ENCODE results near the gene GTF3A. TPM values are rescaled to one million over a fixed set of nuclear protein-coding genes. Genes with fewer than 3 reads are reported as not detected.

GTF3A gene
- total RNA-seq, 1 experiment from 2014 or later, result 102 TPM

- no TSS peak for BruUV-seq (replicated peaks)
- TF ChIP-seq FOSL1 (IDR thresholded peaks at IDR 0.05; ENCODE audit: low read depth) (no peak), ZFX (IDR thresholded peaks at IDR 0.05) (no peak), ZNF274 (IDR thresholded peaks at IDR 0.05; ENCODE audit: low read depth, low read length) (no peak), ZBTB33 (IDR thresholded peaks at IDR 0.05; ENCODE audit: extremely low read depth, insufficient replicate concordance, low read length) (no peak), POLR2AphosphoS5 (IDR thresholded peaks at IDR 0.05; ENCODE audit: low read depth, low read length) (no peak), EGR1 (IDR thresholded peaks at IDR 0.05; ENCODE audit: low read depth) (no peak), REST (IDR thresholded peaks at IDR 0.05; ENCODE audit: low read depth) (no peak)
- no peaks in the 10 kb centered on the region for H3K9me2 ChIP-seq (ENCODE audit: insufficient read depth)
Observed at GRCh38 chr13:27411341-27411740, 13.1 kb upstream of the GTF3A start.

More at GRCh38 chr13:27411341-27411740, 13.1 kb upstream of the GTF3A start:
- H3K9ac ChIP-seq (ENCODE audit: low read length), result no peak overlapping the region
- H3K4me1 ChIP-seq (ENCODE audit: control insufficient read depth in 1 of 2, insufficient read depth in 2 of 2, low read length in 2 of 2), result peaks cover 0 to 4% of the 10 kb centered on the region in 2 experiments; a peak in 2 of 4 replicates
- ChIA-PET CTCF (interaction anchor here (0.6 to 2.6 kb wide), 2 partner anchors 122 to 415 kb away, joined by 3 to 6 read pairs; no protein-coding TSS in a partner anchor), RAD21 (ENCODE audit: low non-redundant PET in 1 of 2, low total read pairs in 2 of 2, uncharacterized antibody in 2 of 2, unreplicated experiment in 2 of 2) (no interaction called here), POLR2A (no interaction called here)
- no peak overlapping the region for H3K4me2 ChIP-seq (ENCODE audit: low read length)
- H4K20me1 ChIP-seq (ENCODE audit: insufficient read depth), result no peaks in the 10 kb centered on the region
- no peaks in the 10 kb centered on the region for H3K36me3 ChIP-seq (ENCODE audit: control insufficient read depth in 1 of 2, insufficient read depth in 2 of 2, low read length in 2 of 2)
- ATAC-seq (no peak), DNase-seq (ENCODE audit: low read depth, low spot score) (no peak)
- no peaks in the 10 kb centered on the region for H3K79me2 ChIP-seq (ENCODE audit: insufficient read depth, low read length)
- H3K4me3 ChIP-seq (replicated peaks in 1 of 2; ENCODE audit: low read depth in 1 of 2, low read length in 2 of 2), result no peak overlapping the region
- peaks cover 19% of the 10 kb centered on the region; the same call in 1 of the 2 replicates for H3K27me3 ChIP-seq (ENCODE audit: insufficient read depth, low read length)
- intact Hi-C loops (cut with micrococcal nuclease), result no loop called here
- no peak overlapping the region for H2AFZ ChIP-seq (ENCODE audit: low read depth, low read length, poor library complexity, severe bottlenecking)
- no peak overlapping the region for H3K27ac ChIP-seq (ENCODE audit: low read depth, low read length)
- no peaks in the 10 kb centered on the region for H3K9me3 ChIP-seq (ENCODE audit: control insufficient read depth in 1 of 2, insufficient read depth in 1 of 2, low read depth in 1 of 2, low read length in 2 of 2)

Data from HCT116 (cell line).